Measurements from ENCODE around the gene ASB1. TPM values are rescaled to one million over a fixed set of nuclear protein-coding genes. Genes with fewer than 3 reads are reported as not detected.
"Not testable (repeated sequence)": the region's sequence is repeated elsewhere in the genome, so short reads cannot be mapped to it uniquely, and the experiment has no call there.

Gene ASB1
- total RNA-seq, 2 donors from 2014 or later = 6.6 to 9.9 TPM

DNA sequence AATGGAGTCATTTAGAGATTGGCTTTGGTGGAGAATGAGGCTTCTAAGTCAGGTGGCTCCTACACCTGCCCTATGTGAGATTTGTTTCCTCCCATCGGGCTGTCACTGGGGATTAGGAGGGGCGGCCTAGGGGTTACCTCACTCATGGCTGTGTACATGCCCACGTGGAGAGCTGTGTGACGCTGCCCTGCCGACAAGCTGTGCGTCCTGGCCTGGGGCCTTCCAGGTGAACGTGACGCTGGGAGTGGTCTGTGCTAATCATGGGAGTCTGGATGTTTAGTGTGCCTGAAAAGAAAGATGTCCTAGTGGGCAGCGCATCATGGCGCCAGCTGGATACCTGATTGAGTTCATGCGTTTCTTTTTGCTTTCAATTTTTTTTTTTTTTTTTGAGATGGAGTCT lies 14.0 kb downstream of the ASB1 start:
- WGBS, 2 donors = 96 to 99% methylated on average over 11 of the region's 11 CpGs
- DNase-seq (no peak), ATAC-seq (no peak)
- Histone ChIP-seq H3K9me3 (no peaks in the 10 kb centered on the region), H3K27ac (no peak overlapping the region), H3K27me3 (no peaks in the 10 kb centered on the region), H3K36me3 (replicated peaks in 1 of 2; ENCODE audit: insufficient read depth in 1 of 2, low read depth in 2 of 2) (peaks cover 0 to 13% of the 10 kb centered on the region in 2 donors), H3K4me3 (no peak overlapping the region), H3K4me1 (peaks cover 17% of the 10 kb centered on the region)
- TF ChIP-seq, protein P1, sequence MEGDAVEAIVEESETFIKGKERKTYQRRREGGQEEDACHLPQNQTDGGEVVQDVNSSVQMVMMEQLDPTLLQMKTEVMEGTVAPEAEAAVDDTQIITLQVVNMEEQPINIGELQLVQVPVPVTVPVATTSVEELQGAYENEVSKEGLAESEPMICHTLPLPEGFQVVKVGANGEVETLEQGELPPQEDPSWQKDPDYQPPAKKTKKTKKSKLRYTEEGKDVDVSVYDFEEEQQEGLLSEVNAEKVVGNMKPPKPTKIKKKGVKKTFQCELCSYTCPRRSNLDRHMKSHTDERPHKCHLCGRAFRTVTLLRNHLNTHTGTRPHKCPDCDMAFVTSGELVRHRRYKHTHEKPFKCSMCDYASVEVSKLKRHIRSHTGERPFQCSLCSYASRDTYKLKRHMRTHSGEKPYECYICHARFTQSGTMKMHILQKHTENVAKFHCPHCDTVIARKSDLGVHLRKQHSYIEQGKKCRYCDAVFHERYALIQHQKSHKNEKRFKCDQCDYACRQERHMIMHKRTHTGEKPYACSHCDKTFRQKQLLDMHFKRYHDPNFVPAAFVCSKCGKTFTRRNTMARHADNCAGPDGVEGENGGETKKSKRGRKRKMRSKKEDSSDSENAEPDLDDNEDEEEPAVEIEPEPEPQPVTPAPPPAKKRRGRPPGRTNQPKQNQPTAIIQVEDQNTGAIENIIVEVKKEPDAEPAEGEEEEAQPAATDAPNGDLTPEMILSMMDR (IDR thresholded peaks at IDR 0.05) = no peak
- TF ChIP-seq POLR2A (IDR thresholded peaks at IDR 0.05) = no peak
- intact Hi-C loops (cut with DNase I) = no loop called here

DNA sequence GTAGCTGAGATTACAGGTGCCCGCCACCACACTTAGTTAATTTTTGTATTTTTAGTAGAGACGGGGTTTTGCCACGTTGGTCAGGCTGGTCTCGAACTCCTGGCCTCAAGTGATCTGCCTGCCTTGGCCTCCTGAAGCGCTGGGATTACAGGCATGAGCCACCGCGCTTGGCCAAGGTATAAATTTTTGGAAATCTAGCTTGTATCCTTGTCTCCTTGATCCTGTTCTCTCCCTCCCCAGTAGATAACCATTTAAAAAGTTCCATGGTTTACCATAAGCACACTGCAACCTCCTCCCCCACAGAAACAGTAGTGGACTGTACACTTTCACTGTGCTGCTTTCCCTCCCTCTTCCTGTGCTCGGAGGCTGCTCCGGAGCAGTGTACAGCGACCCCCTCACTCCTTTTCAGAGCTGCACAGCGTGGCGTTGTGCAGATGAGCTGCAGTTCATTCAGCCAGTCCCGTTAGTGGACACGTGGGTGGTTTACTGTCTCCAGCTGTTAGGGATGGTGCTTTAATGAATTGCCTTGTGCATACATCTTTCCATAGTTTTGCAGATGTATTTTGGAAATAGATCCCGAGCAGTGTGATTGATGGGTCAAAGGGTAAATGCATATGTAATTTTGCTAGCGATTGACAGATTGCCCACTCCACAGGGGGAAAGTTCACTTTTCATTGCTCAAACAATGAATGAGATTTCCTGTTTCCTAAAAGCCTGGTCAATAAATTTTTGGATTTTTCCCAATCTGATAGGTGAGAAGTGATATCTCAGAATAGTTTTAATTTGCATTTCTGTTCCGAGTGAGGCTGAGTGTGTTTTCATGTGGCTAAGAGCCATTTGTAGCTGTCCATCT lies 14.8 kb downstream of the ASB1 start:
- TF ChIP-seq, protein P1 (IDR thresholded peaks at IDR 0.05) = no peak
- no peak for TF ChIP-seq POLR2A (IDR thresholded peaks at IDR 0.05)
- Histone ChIP-seq H3K36me3 (replicated peaks in 1 of 2; ENCODE audit: insufficient read depth in 1 of 2, low read depth in 2 of 2) (peaks cover 0 to 17% of the 10 kb centered on the region in 2 donors), H3K4me3 (no peak overlapping the region), H3K27me3 (no peaks in the 10 kb centered on the region), H3K27ac (no peak overlapping the region), H3K4me1 (peaks cover 17% of the 10 kb centered on the region), H3K9me3 (no peaks in the 10 kb centered on the region)
- ATAC-seq (no peak), DNase-seq (no peak)
- intact Hi-C loops (cut with DNase I) = no loop called here
- WGBS, 2 donors = 63 to 68% methylated on average over 17 of the region's 17 CpGs

GRCh38 chr2:238442257-238442656 lies 15.5 kb downstream of the ASB1 start:
- H3K9me3 ChIP-seq; ATAC-seq; DNase-seq; H3K27ac ChIP-seq; H3K27me3 ChIP-seq; H3K4me3 ChIP-seq; intact Hi-C loops (cut with DNase I): not testable (repeated sequence)
- H3K36me3 ChIP-seq (replicated peaks in 1 of 2; ENCODE audit: insufficient read depth in 1 of 2, low read depth in 2 of 2) = peaks cover 0 to 23% of the 10 kb centered on the region in 2 donors
- WGBS, 2 donors = 74 to 75% methylated on average over 6 of the region's 6 CpGs
- peaks cover 17% of the 10 kb centered on the region for H3K4me1 ChIP-seq

DNA sequence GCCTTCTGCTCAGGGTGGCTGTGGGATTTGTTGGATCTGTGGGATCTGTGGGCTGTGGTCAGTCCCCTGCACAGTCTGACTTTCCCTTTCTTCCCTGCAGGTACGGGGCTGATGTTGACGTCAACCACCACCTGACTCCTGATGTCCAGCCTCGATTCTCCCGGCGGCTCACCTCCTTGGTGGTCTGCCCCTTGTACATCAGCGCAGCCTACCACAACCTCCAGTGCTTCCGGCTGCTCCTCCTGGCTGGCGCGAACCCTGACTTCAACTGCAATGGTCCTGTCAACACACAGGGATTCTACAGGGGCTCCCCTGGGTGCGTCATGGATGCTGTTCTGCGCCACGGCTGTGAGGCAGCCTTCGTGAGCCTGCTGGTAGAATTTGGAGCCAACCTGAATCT lies 17.5 kb downstream of the ASB1 start:
- ATAC-seq = no peak
- Histone ChIP-seq H3K4me1 (peaks cover 17% of the 10 kb centered on the region), H3K27ac (no peak overlapping the region), H3K4me3 (no peak overlapping the region), H3K27me3 (no peaks in the 10 kb centered on the region), H3K36me3 (replicated peaks in 1 of 2; ENCODE audit: insufficient read depth in 1 of 2, low read depth in 2 of 2) (peaks cover 0 to 26% of the 10 kb centered on the region in 2 donors), H3K9me3 (no peaks in the 10 kb centered on the region)
- no peak for DNase-seq
- intact Hi-C loops (cut with DNase I) = no loop called here
- TF ChIP-seq, protein P1 (IDR thresholded peaks at IDR 0.05) = no peak
- no peak for TF ChIP-seq POLR2A (IDR thresholded peaks at IDR 0.05)
- WGBS, 2 donors = 95% methylated on average over 13 of the region's 13 CpGs

DNA sequence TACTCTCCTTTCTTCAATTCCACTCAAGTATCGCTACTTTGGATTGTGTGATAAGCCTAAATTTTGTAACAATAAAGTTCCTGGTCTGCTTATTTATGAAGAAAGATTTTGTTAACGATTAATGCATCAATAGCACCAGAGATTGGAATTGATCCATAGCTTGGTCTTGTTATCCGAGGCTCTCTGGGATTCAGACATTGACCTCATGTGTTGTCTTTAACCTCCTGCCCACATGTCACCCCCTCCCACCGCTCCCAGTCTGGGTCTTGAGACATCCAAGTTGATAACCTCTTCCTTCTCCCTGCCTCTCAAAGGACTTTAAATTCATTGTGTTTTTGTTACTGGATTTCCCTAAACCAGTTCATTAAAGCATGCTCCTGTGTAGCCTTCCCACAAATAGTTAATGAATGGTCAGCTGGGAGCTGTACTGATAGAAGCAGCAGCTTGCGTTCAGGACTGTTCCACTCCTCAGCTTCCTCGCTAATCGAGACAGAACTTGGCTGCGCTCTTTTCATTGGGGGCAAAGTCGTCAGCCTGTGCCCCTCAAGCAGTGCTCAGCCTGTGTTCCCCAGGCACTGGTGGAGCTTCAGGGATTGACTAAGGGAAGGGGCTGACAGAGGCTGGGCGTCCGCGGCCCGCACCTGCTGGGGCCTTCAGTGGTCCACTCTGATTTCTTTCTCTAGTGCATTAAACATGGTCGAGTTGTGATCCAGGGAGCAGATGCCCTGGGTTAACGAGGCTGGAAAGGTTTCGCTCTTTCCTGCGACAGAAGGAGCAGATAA lies 18.9 kb downstream of the ASB1 start:
- no peak overlapping the region for H3K27ac ChIP-seq
- peaks cover 0 to 29% of the 10 kb centered on the region in 2 donors for H3K36me3 ChIP-seq (replicated peaks in 1 of 2; ENCODE audit: insufficient read depth in 1 of 2, low read depth in 2 of 2)
- intact Hi-C loops (cut with DNase I) = no loop called here
- H3K9me3 ChIP-seq = no peaks in the 10 kb centered on the region
- H3K27me3 ChIP-seq = no peaks in the 10 kb centered on the region
- TF ChIP-seq, protein P1 (IDR thresholded peaks at IDR 0.05) = no peak
- TF ChIP-seq POLR2A (IDR thresholded peaks at IDR 0.05) = no peak
- whole genome bisulfite sequencing, 2 donors = 85 to 91% methylated on average over 17 of the region's 17 CpGs
- ATAC-seq (no peak), DNase-seq (no peak)
- no peak overlapping the region for H3K4me3 ChIP-seq
- H3K4me1 ChIP-seq = peaks cover 13% of the 10 kb centered on the region

Measured in body of pancreas (tissue), 4 donors.